GM19238 (cell line): ENCODE measurements around the gene TBX15.
"Not testable (repeated sequence)": the region's sequence is repeated elsewhere in the genome, so short reads cannot be mapped to it uniquely, and the experiment has no call there.

ENCODE experiments used
- DNase-seq: peaks from one replicate; pipeline ENCODE4 v3.0.0; 2011; ENCODE audit warnings: low spot score; ENCODE audit not compliant: insufficient read length

TBX15 gene

DNA sequence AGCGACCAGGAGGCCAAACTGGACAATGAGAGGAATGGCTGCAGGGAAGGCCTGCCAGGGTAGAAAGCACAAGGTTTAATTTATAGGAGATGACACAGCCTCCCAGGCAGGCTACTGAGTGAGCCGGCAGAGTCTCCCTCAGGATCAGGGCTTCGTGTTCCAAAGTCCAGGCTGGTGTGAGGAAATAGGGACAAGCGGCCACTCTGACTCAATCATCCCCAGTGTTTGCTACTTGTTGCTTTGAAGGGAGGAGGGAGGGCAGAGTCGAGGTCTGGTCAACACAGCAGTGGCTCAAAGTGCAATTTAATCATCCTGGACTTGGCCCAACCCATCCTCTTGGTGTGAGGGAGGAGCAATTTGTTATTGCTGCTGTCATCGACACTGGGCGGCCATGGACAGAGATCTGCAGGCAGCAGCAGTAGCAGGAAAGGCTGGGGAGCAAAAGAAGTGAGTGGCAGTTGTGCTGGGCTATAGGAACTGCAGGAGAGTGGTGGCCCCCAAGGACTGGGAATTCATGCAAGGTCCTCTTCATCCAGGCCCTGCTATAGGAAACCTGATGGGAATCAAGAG is 27.5 kb downstream of the TBX15 start:
- no peak for DNase-seq

- DNase-seq, result no peak
These were observed 28.0 kb downstream of the TBX15 start for GRCh38 chr1:118960026-118960561.

DNA sequence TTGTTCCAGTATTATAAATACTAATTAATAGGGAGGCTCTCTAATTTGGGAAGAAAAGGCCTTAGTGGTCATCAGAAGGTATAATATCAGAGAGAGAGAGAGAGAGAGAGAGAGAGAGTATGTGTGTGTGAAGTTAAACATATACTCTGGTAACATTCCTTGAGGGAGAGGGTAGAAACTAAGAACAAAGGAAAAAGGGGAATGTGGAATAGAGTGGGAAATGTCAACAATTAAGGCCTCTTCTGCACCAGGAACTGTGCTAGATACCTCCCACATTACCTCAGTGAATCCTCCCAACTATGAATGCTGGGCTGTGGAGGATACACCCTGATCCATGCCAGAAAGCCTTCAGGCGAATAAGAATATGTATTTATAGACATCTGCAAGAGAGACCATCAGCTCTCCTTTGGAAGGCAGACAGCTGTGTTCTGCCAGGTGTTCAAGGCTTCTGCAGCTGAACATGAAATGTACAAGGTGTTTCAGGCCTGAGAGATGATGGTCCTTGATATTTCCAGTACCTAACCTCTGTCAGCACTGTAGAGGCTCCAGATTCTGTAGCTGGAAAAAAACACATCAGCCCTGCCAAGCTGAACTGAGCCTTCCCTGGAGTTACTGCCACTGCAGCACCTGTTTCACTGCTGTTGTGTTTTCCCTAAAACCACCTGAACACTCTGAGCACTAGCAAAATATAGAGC is 29.1 kb downstream of the TBX15 start:
- no peak for DNase-seq

GRCh38 chr1:118958140-118958539 is 30.0 kb downstream of the TBX15 start:
- DNase-seq, result no peak

DNA sequence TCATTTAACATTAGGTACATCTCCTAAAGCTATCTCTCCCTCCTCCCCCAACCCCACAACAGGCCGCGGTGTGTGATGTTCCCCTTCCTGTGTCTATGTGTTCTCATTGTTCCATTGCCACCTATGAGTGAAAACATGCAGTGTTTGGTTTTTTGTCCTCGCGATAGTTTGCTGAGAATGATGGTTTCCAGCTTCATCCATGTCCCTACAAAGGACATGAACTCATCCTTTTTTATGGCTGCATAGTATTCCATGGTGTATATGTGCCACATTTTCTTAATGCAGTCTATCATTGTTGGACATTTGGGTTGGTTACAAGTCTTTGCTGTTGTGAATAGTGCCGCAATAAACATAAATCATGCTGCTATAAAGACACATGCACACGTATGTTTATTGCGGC is 30.6 kb downstream of the TBX15 start:
- not testable (repeated sequence) for DNase-seq

- no peak for DNase-seq
These were observed 33.7 kb downstream of the TBX15 start for GRCh38 chr1:118954301-118954905.

- no peak for DNase-seq
These were observed 36.7 kb downstream of the TBX15 start for GRCh38 chr1:118951270-118951936.

DNA sequence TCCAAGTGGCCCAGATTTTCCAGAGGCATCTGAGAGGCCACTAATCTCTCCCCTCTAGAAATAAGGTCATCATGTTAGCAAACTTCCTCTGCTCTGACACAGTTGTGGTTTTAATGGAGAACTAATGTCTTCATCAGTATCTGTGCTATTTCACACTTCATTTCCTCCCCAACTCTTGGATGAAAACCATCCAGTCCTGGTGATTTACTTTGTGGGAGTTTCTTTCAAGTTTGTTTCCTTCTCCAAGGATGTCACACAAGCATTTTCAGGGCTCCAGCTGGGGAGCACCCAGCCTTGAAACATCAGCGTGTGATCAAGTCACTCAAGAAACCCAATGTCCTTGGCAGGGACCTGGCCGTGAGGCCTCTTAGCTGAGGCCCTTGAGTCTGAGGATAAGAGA is 38.8 kb downstream of the TBX15 start:
- DNase-seq, result no peak

DNA sequence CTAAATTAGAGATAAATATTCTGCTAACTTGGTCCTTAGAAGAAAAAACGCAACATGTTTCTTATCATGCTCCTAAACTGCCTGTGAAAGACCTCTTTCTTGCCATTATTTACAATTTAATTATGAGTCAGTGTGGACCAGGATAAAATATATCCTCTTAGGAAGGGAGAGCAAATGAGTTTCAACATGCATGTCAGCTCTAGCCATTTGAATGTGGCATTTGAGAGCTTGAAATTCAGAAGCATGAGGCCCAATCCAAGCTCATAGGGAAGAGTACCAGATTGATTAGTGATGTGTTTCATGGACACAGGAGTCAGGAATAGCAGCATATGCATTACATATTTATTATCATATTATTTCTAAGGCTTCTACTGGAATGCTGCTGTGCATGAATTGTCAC is 39.3 kb downstream of the TBX15 start:
- DNase-seq, result no peak

DNA sequence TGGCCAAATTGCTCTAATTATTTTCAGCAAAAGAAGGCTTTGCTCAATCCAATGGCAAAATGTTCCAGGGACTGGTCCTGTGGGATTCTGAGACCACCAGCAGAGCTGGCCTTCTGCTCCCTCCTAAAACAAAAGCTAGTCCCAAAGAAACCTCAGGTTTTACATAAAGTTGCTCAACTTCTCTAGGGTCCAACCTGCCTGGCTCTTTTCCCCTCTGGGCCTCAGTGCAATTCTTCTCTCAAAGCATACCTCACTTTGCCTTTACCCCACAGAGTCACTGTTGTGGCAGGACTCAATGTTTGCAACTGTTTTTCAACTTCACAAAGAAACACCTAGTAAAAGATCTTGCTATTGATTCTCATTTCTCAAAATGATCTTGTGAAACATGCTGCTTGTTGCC is 39.8 kb downstream of the TBX15 start:
- no peak for DNase-seq

DNA sequence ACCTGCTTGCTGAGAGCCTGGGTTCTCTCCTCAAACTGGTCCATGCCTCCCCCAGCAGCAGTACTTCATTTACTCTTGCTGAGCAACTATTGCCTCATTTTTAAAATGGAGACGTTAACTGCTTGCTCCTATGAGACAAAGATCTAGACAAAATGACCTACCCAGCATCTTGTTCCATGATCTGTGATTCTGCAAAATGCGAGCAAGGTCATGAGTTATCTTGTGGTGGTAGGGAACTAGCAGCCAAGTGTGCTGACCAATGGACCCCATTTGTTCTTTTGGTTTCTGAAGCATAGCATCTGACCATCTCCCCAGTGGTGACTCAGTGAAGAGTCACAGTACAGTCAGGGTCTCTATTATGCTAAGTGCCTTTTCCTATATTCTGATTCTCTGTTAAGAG is 40.4 kb downstream of the TBX15 start:
- no peak for DNase-seq

- DNase-seq, result no peak
These were observed 41.0 kb downstream of the TBX15 start for GRCh38 chr1:118947003-118947765.

- DNase-seq, result no peak
These were observed 42.7 kb downstream of the TBX15 start for GRCh38 chr1:118945489-118945888.

GRCh38 chr1:118944546-118944945 is 43.6 kb downstream of the TBX15 start:
- no peak for DNase-seq

- no peak for DNase-seq
These were observed 44.0 kb downstream of the TBX15 start for GRCh38 chr1:118944133-118944532.

GRCh38 chr1:118940957-118941356 is 47.2 kb downstream of the TBX15 start:
- no peak for DNase-seq

- DNase-seq, result no peak
These were observed 50.6 kb downstream of the TBX15 start for GRCh38 chr1:118937413-118938072.

GRCh38 chr1:118934706-118935105 is 53.4 kb downstream of the TBX15 start:
- DNase-seq, result no peak

GRCh38 chr1:118933051-118933781 is 54.9 kb downstream of the TBX15 start:
- no peak for DNase-seq

DNA sequence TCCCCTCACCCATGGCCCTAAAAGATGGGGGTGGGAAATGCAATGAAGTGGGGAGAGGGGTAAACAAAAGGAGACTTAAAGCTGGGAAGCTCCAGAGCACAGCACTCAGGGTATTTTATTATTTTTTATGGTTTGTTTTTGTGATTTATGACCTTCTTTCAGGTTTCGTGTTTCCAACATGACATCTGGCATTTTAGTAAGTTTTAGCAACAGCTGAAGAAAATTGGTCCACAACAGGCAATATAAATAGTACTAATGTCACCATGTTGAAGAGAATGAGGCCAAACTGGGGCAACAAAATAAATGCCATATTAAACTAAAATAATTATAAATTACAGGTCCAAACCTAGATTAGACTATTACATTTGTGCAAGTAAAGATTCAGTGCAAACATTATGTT is 56.3 kb downstream of the TBX15 start:
- DNase-seq, result no peak
